Right lobe of liver (tissue), 6 donors: ENCODE results near the gene STPG3. TPM values are rescaled to one million over a fixed set of nuclear protein-coding genes. Genes with fewer than 3 reads are reported as not detected.

Experiments used
- ATAC-seq, 4 donors: fragments of 200-7000 bp; cut with Tn5 transposase; one replicate each; pipeline ENCODE4 v1.9.1; 2020; ENCODE audit warnings: mild to moderate bottlenecking in 4 of 4, moderate library complexity in 4 of 4
- DNase-seq, 3 donors: peaks; one replicate each; pipeline ENCODE4 v3.0.0-alpha.2; 2020
- H3K27ac ChIP-seq, 3 donors: fragments of 200-600 bp; one replicate each; pipeline ENCODE4 v1.8.0; 2022
- H3K27me3 ChIP-seq, 2 donors: fragments of 200-600 bp; one replicate each; pipeline ENCODE4 v1.8.0; 2022
- H3K36me3 ChIP-seq, 4 donors: fragments of 200-600 bp; sonication (generic) in 1 of 4; one replicate each; pipeline versions ENCODE4 v1.5.1 to v1.8.0; 2017 to 2022; ENCODE audit warnings: control low read depth in 1 of 4
- H3K4me1 ChIP-seq, 4 donors: fragments of 200-600 bp; sonication (generic) in 1 of 4; one replicate each; pipeline versions ENCODE4 v1.5.1 to v1.8.0; 2017 to 2022; ENCODE audit warnings: control low read depth in 1 of 4
- H3K4me3 ChIP-seq, 3 donors: fragments of 200-600 bp; one replicate each; pipeline ENCODE4 v1.8.0; 2022
- H3K9me3 ChIP-seq, 4 donors: fragments of 200-600 bp; sonication (generic) in 1 of 4; one replicate each; pipeline versions ENCODE4 v1.5.1 to v1.8.0; 2017 to 2022; ENCODE audit warnings: control low read depth in 1 of 4
- CTCF ChIP-seq, 4 donors: fragments of 200-600 bp in 3 of 4; fragments of 450-650 bp in 1 of 4; IDR thresholded peaks; one replicate each; pipeline versions ENCODE4 v1.5.1 to v1.8.0; 2016 to 2022; ENCODE audit warnings: antibody characterized with exemption in 4 of 4, mild to moderate bottlenecking in 2 of 4
- POLR2A ChIP-seq: fragments of 450-650 bp; IDR thresholded peaks from one replicate; pipeline ENCODE4 v1.6.1; 2017; ENCODE audit warnings: antibody characterized with exemption, mild to moderate bottlenecking
- WGBS: methylation state at CpG from one replicate; pipeline ENCODE4 v1.1.6; 2018; ENCODE audit warnings: low coverage, low lambda C conversion rate; ENCODE audit not compliant: insufficient coverage; ENCODE audit errors: missing lambda C conversion rate; 5-methylcytosine and 5-hydroxymethylcytosine counted together
- intact Hi-C, 2 donors: fragments of 100-400 bp; cut with DNase I; formaldehyde crosslinking; loops; one replicate each; pipeline versions ENCODE4 v1.11.2 to v1.14.1; 2022
- total RNA-seq, 6 experiments: library from RNA; depleted of rRNA in 2 of 6; stranded (reverse); fragments of >200 nt in 2 of 6; fragmentation: NEBNext Ultra II Directional in 3 of 6; extraction: Animal tissue kit (Norgen Biotek cat#: 25700) in 3 of 6; gene quantifications; one replicate each; pipeline versions ENCODE4 v1.1.0 to v1.2.4, GENCODE V29; 2016 to 2023
- donor health status: DM: no; HTN: yes; CAD: no.
- donor health status: DM: no; HTN: no; CAD: no.
- donor health status: DM: no; HTN: no; CAD: no.
- donor health status: DM: no; HTN: yes; CAD: no.
- donor health status: DM: no; HTN: yes; CAD: no.

The STPG3 gene
- total RNA-seq, 6 experiments from 2014 or later: not detected

DNA sequence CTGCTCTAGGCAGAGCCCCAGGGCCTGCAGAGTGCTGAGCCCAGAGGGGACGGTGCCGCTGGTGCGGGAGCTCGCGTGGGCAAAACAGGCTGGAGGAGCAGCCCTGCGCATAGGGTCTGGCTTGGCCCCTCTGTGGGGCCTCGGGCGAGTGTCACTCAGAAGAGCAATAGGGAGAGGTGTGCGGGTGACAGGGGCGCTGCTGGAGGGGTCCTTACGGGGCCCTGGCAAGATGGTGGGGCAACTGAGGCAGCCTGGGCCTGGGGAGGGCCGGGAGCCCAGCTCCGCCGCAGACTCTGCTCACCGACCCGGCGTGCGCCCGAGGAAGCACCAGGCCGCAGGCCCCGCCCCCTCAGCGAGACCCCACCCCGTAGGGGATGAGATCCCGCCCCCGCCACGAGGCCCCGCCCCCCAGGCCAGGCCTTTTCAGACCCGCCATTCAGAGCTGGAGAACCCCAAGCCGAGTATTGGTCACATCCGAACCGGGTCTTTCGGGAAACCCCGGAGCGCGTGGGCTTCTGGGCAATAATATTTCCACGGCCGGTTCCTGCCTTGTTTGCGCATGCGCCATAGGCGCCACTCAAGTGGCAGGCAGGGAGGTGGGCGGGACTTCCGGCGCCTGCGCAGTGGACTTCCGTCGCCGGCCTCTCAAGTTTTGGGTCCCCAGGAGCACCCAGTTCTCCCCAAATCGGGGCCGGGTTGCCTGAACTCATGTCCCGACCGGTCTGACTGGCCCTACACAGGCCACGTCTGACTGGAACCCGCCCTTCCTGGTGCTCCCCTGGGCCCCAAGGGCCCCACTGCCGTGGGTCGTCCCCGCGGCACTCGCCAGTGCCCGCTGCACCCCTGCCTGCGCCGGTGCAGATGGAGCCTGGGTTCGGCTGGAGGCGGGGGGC is 27.8 kb upstream of the STPG3 start:
- H3K9me3 ChIP-seq: no peaks in the 10 kb centered on the region
- H3K4me1 ChIP-seq: peaks cover 0 to 17% (median 5%) of the 10 kb centered on the region in 4 donors
- H3K36me3 ChIP-seq: no peaks in the 10 kb centered on the region
- TF ChIP-seq CTCF (IDR thresholded peaks at IDR 0.05): no peak
- TF ChIP-seq POLR2A: peak; percentile 50
- H3K27me3 ChIP-seq: no peaks in the 10 kb centered on the region
- peak overlapping the region; percentile 65 to 80 (median 72) for H3K27ac ChIP-seq
- WGBS: 0% methylated on average over 13 of the region's 63 CpGs
- intact Hi-C loops: no loop called here
- H3K4me3 ChIP-seq: peak overlapping the region; percentile 76 to 87 (median 85)
- DNase-seq (peak; percentile 97 to 98 (median 98)), ATAC-seq (peak; percentile 90 to 92 (median 90))

DNA sequence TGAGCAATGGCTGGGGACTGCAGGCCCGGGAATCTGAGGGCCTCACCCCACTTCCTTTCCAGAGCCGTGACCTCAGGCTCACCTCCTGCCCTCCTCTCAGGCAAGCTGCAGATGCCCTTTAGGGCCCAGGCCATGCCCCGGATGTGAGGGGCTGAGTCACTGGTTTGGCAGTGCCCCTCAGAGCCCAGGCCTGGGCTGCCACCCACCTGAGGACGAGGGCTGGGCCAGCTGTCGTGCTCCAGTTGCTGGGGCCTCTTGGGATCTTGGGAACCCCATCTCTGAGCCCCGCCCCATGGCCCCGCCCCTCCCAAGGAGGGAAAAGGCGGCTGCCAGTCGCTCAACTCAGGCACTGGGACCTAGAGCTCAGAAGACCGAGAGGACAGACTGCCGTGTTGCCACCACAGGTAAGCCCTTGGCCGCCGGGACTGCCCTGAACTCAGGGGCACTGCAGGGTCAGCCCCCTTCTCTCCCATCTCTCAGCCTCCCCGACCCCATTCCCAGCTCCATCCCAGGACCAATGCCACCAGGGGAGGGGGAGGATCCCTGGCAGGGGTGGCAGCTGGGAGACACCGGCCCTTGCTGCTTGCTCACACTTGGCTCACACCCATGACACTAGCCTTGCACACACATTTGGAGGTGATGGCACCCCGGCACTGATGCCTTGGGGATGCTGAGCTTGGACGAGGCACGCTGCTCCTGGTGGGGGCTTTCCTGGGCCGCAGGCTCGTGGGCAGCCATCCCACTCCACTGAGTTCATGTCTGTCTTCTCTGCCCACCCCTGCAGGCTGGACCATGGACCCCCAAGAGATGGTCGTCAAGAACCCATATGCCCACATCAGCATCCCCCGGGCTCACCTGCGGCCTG is 26.0 kb upstream of the STPG3 start, which contains the start of gene CYSRT1:
Gene CYSRT1, plus strand, starts transcription at position 345 of the 865 bp plus-strand sequence. Its CDS starts 448 bp downstream, at position 793.
- Histone ChIP-seq H3K4me3 (peak within 1 kb of the TSS; percentile 76 to 87 (median 85)), H3K27ac (peak within 1 kb of the TSS in 1 of 3 donors; percentile 72), H3K4me1 (peaks cover 0 to 19% (median 5%) of the 10 kb centered on the region in 4 donors), H3K27me3 (no peaks in the 10 kb centered on the region), H3K9me3 (no peaks in the 10 kb centered on the region), H3K36me3 (no peaks in the 10 kb centered on the region)
- DNase-seq (no peak), ATAC-seq (no peak)
- no peak for TF ChIP-seq CTCF (IDR thresholded peaks at IDR 0.05)
- no peak for TF ChIP-seq POLR2A
- 70% methylated on average over 10 of the region's 23 CpGs for WGBS
- intact Hi-C loops: no loop called here

- Histone ChIP-seq H3K27ac (no peak overlapping the region), H3K36me3 (no peaks in the 10 kb centered on the region), H3K4me3 (no peak overlapping the region), H3K27me3 (no peaks in the 10 kb centered on the region), H3K4me1 (peaks cover 0 to 19% (median 5%) of the 10 kb centered on the region in 4 donors), H3K9me3 (no peaks in the 10 kb centered on the region)
- DNase-seq (no peak), ATAC-seq (no peak)
- 68% methylated on average over 6 of the region's 21 CpGs for WGBS
- intact Hi-C loops: no loop called here
- no peak for TF ChIP-seq POLR2A
- no peak for TF ChIP-seq CTCF (IDR thresholded peaks at IDR 0.05)
Measured at GRCh38 chr9:137225699-137226331, 25.3 kb upstream of the STPG3 start.

DNA sequence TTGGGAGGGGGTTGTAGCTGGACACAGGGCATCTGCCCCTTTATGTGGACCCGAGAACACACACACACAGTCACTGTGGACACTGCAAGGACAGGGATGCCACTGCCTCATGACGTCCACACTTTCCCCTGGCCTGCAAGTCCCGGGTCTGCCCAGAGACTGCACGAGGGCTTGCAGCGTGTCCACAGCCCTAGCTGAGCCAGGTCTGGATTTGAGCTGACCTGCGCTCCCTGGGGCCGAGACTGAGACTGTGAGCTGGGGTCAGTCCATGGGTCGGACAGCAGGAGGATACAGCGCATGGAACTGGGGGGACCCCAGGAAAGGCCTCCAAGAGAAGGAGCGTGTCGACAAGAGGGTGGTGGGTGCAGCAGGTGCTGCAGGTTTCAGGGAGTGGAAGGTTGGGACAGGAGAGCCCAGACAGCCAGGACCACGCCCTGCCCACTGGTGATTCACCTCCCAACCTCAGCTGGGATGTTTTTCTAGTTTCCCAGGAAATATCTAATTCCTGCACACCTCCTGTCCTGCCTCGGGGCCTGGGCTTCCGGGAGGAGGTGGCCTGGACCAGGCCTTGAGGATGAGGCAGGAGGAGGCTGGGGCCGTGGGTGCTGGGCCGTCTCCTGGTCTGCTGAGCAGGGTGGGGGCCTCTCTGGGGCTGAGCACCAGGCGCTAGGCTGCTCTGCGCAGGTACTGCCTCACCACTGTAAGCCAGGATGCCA is 24.6 kb upstream of the STPG3 start:
- Histone ChIP-seq H3K36me3 (no peaks in the 10 kb centered on the region), H3K27me3 (no peaks in the 10 kb centered on the region), H3K9me3 (no peaks in the 10 kb centered on the region), H3K27ac (no peak overlapping the region), H3K4me1 (peaks cover 0 to 17% (median 5%) of the 10 kb centered on the region in 4 donors), H3K4me3 (no peak overlapping the region)
- no peak for TF ChIP-seq CTCF (IDR thresholded peaks at IDR 0.05)
- no peak for TF ChIP-seq POLR2A
- 47% methylated on average over 3 of the region's 18 CpGs for WGBS
- DNase-seq: no peak
- ATAC-seq: no peak
- intact Hi-C loops: no loop called here
